ENCODE measurements around the gene EIF4G1.

The EIF4G1 gene

DNA sequence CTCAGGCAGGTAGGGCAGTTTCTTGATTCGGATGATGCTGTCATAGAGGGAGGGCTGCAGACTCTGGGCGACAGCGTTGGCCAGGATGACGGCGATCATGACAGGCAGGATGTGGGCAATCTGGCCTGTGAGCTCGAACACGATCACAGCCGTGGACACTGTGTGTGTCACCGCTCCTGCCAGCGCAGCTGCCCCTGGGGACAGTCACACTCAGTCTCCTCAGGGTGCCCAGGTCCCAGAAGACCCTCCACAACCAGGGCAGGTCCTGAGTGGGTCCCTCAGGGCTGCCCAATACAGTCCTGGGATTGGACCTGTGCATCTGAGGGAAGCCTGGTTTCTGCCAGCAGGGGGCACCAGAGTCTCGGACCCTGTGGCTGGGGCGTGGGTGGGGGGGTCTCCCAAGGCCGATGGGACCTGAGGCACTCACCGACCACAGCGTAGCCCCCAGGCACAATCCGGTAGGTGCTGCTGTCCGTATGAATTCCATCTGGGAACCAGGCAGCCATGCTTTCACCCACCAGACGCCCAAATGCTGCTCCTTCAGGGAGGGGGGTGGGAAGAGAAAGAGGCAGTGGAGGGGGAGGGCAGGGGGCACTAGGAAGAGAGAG, 39.8 kb downstream of the EIF4G1 start:
- FAIRE-seq (peak; percentile 35), DNase-seq (ENCODE audit: insufficient read length, low spot score) (peak; percentile 71)

DNA sequence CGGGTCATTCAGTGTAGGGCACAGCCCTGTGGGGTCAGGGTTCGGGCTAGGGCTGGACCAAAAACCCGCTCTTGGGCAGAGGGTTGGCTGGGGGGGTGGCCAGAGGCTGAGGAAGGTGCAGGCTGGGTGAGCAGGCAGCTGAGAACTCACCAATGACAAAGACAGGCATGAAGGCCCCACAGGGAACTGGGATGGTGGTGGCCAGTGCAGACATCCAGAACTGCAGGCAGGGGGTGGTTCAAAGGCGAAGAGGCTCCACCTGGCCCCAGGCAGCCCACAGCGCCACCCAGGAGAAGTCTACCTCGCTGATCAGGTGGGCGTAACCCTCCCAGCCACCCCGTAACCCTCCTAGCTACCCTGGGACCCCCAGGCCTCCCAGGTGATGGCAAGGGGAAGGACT, 40.3 kb downstream of the EIF4G1 start:
- TF ChIP-seq POLR2AphosphoS5 (IDR thresholded peaks at IDR 0.05; ENCODE audit: low read depth, low read length): no peak
- no peak for TF ChIP-seq PAX5 (IDR thresholded peaks at IDR 0.05; ENCODE audit: insufficient read depth, low read length, severe bottlenecking)
- no peak for TF ChIP-seq TAF1 (IDR thresholded peaks at IDR 0.05; ENCODE audit: low read depth, low read length)
- TF ChIP-seq SPI1 (IDR thresholded peaks at IDR 0.05; ENCODE audit: low read depth, low read length): no peak
- no peak for TF ChIP-seq POLR2A (IDR thresholded peaks at IDR 0.05; ENCODE audit: low read depth, low read length)
- TF ChIP-seq POU2F2 (IDR thresholded peaks at IDR 0.05; ENCODE audit: low read depth, low read length): no peak
- FAIRE-seq (no peak), DNase-seq (ENCODE audit: insufficient read length, low spot score) (no peak)

More for the DNA sequence above, 39.8 kb downstream of the EIF4G1 start:
- TF ChIP-seq POLR2AphosphoS5 (IDR thresholded peaks at IDR 0.05; ENCODE audit: low read depth, low read length) (no peak), SPI1 (IDR thresholded peaks at IDR 0.05; ENCODE audit: low read depth, low read length) (no peak), POU2F2 (IDR thresholded peaks at IDR 0.05; ENCODE audit: low read depth, low read length) (no peak), PAX5 (IDR thresholded peaks at IDR 0.05; ENCODE audit: insufficient read depth, low read length, severe bottlenecking) (no peak), TAF1 (IDR thresholded peaks at IDR 0.05; ENCODE audit: low read depth, low read length) (no peak), POLR2A (IDR thresholded peaks at IDR 0.05; ENCODE audit: low read depth, low read length) (no peak)

DNA sequence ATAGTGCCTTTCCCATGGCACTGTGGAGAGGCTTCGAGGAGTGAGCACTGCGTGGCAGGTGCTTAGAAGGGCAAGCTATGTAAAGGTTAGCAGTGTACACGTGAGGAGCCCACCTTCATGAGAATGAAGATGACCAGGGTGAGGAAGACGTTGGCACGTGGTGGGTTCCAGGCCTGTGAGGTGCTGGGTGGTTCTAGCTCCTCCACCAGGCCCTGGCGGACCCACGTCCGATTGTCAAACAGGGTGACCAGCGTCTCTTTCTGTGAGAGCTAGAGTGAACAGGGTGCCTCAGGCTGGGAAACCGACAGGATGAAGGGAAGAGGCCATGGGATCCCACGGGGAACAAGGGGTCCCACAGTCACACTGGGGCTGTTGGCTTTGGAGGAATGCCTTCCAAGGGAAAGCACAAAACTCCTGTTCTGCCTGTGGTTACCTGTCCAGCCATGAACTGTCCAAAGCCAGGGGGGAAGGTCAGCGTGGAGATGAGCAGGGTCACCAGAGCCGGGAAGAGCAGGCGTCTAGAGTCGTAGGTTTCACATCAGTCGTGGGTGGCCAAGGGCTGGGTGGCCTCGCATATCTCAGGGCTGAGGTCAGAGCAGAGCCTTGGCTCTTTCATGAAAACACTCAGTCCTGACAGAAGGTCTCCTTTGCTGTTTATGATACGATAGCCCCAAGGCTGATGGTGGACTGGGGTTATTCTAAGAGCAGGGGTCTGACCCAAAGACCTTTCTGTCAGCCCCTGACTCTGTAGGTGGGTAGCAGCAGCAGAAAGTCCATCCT, 41.0 kb downstream of the EIF4G1 start:
- DNase-seq (ENCODE audit: insufficient read length, low spot score): no peak
- TF ChIP-seq POU2F2 (IDR thresholded peaks at IDR 0.05; ENCODE audit: low read depth, low read length): no peak
- TF ChIP-seq POLR2AphosphoS5 (IDR thresholded peaks at IDR 0.05; ENCODE audit: low read depth, low read length): no peak
- TF ChIP-seq SPI1 (IDR thresholded peaks at IDR 0.05; ENCODE audit: low read depth, low read length): no peak
- no peak for TF ChIP-seq POLR2A (IDR thresholded peaks at IDR 0.05; ENCODE audit: low read depth, low read length)
- TF ChIP-seq PAX5 (IDR thresholded peaks at IDR 0.05; ENCODE audit: insufficient read depth, low read length, severe bottlenecking): no peak
- no peak for TF ChIP-seq TAF1 (IDR thresholded peaks at IDR 0.05; ENCODE audit: low read depth, low read length)
- no peak for FAIRE-seq

DNA sequence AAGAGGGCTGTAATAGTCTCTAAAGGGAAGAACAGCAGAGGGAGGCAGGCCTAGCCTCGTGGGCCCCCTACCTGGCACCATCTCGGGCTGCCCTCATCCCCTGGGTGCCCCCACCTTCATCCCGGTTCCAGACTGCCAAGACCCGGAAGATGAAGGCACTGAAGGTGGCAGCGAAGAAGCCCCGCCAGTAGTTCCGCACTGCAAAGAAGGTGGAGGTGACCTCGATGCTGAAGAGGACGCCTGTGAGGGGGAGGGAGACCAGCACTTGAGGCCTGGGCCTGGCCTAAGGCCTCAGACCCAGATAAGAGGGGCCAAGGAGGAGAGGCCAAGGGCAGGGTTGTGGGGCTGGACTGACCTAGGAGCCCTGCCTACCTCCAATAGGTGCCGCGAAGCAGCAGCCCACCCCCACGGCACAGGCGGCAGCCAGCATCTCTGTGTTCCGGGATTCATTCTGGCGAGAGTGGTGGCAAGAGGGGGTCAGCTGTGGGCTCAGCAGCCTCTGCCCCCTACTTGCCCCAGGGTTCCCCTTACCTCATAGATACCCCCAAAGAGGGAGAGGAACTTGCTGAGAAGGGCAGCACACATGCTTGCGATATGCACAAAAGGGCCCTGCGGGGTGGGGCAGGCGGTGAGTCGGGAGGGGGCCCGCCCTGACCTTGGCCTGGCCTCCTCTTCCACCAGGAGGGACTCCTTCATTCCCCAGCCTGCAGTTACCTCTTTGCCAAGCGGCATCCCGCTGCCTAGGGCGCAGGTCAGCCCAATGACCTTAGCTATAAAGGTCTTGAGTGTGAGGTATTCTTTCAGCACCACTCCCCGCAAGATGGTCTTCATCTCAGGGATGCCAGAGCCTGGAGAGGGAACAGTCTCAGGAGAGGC, 43.1 kb downstream of the EIF4G1 start:
- FAIRE-seq (no peak), DNase-seq (ENCODE audit: insufficient read length, low spot score) (no peak)
- no peak for TF ChIP-seq POLR2AphosphoS5 (IDR thresholded peaks at IDR 0.05; ENCODE audit: low read depth, low read length)
- TF ChIP-seq TAF1 (IDR thresholded peaks at IDR 0.05; ENCODE audit: low read depth, low read length): no peak
- no peak for TF ChIP-seq POU2F2 (IDR thresholded peaks at IDR 0.05; ENCODE audit: low read depth, low read length)
- TF ChIP-seq SPI1 (IDR thresholded peaks at IDR 0.05; ENCODE audit: low read depth, low read length): no peak
- no peak for TF ChIP-seq PAX5 (IDR thresholded peaks at IDR 0.05; ENCODE audit: insufficient read depth, low read length, severe bottlenecking)
- TF ChIP-seq POLR2A (IDR thresholded peaks at IDR 0.05; ENCODE audit: low read depth, low read length): no peak

DNA sequence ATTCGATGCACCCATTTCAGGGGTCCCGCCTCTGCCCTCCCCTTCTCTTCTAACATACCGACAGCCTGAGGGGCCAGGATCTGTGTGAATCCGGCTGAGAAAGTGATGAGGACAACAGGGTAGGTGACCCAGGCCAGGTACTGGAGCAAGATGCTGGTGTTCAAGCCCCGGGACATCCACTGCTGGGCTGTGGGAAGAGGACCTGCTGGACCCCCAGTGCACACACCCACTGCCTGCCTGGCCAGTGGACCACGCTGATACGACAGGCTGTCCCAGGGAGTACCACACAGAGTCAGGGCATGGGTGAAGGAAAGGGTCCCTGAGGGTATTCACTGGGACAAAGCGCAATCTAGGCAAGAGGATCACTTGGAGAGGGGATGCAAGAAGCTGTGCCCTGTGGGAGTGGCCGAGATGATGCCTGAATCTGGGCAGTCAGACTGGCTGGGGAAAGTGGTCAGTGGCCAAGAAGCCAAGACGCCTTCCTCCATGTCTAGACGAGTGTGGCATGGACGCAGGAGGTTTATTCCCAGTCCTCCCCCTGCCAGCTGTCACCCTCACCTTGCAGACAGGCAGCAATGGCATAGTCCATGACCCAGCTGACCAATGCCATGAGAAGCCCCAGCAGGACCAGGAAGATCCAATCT, 43.8 kb downstream of the EIF4G1 start:
- TF ChIP-seq POU2F2 (IDR thresholded peaks at IDR 0.05; ENCODE audit: low read depth, low read length) (no peak), POLR2A (IDR thresholded peaks at IDR 0.05; ENCODE audit: low read depth, low read length) (no peak), POLR2AphosphoS5 (IDR thresholded peaks at IDR 0.05; ENCODE audit: low read depth, low read length) (no peak)
- DNase-seq (ENCODE audit: insufficient read length, low spot score) (no peak), FAIRE-seq (no peak)

DNA sequence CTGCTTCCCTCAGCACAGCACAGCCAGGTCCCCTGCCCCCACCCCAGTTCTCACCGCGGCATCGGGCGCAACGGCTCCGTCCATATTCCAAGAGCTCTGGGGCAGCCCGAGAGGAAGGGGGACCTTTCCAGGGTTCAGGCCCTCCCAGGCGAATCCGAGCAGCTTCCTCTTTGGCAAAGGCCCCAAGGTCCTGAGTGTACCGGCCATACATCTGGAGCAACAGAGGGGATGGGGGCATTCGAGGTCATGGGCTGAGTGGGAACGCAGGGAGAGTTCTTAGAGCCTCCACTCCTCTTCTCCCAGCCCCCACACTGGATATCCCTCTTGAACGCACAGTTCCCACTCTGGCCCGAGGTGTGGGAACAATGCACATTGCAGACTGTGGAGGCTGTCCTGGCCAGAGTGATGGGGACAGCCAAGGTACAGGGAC, 44.5 kb downstream of the EIF4G1 start:
- DNase-seq (ENCODE audit: insufficient read length, low spot score) (no peak), FAIRE-seq (no peak)
- no peak for TF ChIP-seq TAF1 (IDR thresholded peaks at IDR 0.05; ENCODE audit: low read depth, low read length)
- no peak for TF ChIP-seq POLR2A (IDR thresholded peaks at IDR 0.05; ENCODE audit: low read depth, low read length)
- no peak for TF ChIP-seq POU2F2 (IDR thresholded peaks at IDR 0.05; ENCODE audit: low read depth, low read length)
- no peak for TF ChIP-seq SPI1 (IDR thresholded peaks at IDR 0.05; ENCODE audit: low read depth, low read length)
- TF ChIP-seq PAX5 (IDR thresholded peaks at IDR 0.05; ENCODE audit: insufficient read depth, low read length, severe bottlenecking): no peak

DNA sequence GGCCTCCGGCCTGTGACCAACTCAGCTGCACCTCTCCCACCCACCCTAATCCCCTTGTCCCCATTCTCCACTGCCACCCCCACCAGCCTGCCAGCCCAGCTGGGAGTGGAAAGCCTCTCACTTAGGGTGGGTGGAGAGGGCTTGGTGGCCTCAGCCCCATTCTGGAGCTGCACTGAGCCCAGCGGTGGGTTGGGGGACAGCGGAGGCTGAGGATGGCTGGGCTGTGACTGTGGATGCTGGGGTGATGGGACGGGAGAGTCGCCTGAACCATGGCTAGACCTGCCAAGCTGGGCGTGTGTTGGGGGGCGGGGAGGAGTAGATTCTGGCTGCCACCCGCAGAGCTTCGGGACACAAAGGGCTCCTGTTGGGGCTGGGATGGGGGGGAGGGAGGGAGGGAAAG, 45.2 kb downstream of the EIF4G1 start:
- FAIRE-seq (no peak), DNase-seq (ENCODE audit: insufficient read length, low spot score) (no peak)
- no peak for TF ChIP-seq SPI1 (IDR thresholded peaks at IDR 0.05; ENCODE audit: low read depth, low read length)
- no peak for TF ChIP-seq POLR2AphosphoS5 (IDR thresholded peaks at IDR 0.05; ENCODE audit: low read depth, low read length)
- no peak for TF ChIP-seq POU2F2 (IDR thresholded peaks at IDR 0.05; ENCODE audit: low read depth, low read length)
- TF ChIP-seq POLR2A (IDR thresholded peaks at IDR 0.05; ENCODE audit: low read depth, low read length): no peak
- TF ChIP-seq PAX5 (IDR thresholded peaks at IDR 0.05; ENCODE audit: insufficient read depth, low read length, severe bottlenecking): no peak
- no peak for TF ChIP-seq TAF1 (IDR thresholded peaks at IDR 0.05; ENCODE audit: low read depth, low read length)

DNA sequence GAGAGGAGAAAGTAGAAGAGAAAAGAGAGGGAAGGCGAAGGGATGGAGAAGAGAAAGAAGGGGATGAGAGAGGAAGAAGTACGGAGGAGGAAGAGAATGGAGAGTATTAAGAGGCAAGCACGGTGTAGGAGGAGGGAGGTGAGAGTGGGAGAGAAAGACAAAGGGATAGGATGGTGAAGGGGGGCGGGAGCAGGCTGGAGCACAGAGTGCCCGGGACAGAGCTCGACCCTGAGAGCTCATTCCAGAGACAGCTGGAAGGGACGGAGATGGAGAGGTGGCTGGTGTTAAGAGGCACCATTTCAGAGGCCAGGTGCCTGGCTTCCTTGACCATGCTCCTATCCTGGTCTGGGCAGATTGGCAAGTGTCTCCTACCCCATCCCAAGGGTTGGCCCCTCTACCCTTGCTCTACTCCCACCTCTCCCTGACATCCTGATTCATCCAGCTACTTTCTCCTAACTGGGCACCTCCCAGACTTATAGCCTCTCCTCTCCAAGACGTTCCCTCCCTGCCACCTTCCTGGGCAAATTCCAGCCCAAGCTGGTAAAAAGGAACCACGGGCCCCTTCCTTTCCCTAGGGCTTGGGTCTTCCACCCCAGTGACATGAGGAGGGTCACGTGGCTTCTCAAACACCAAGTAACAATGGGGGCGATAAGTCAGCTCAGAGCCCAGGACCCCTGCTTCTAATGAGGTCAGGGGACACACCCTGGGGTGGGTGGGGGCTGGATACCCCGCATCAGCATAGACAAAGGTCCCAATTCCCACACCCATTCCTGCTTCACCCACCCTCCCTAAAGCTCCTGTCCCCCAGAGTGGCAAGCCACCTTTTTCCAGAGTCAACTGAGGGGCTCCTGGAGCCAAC, 45.9 kb downstream of the EIF4G1 start:
- DNase-seq (ENCODE audit: insufficient read length, low spot score) (no peak), FAIRE-seq (no peak)
- TF ChIP-seq PAX5 (IDR thresholded peaks at IDR 0.05; ENCODE audit: insufficient read depth, low read length, severe bottlenecking) (no peak), POU2F2 (IDR thresholded peaks at IDR 0.05; ENCODE audit: low read depth, low read length) (no peak), TAF1 (IDR thresholded peaks at IDR 0.05; ENCODE audit: low read depth, low read length) (no peak), POLR2A (IDR thresholded peaks at IDR 0.05; ENCODE audit: low read depth, low read length) (no peak), SPI1 (IDR thresholded peaks at IDR 0.05; ENCODE audit: low read depth, low read length) (no peak), POLR2AphosphoS5 (IDR thresholded peaks at IDR 0.05; ENCODE audit: low read depth, low read length) (no peak)
